NCI-H446 (cell line): ENCODE results near the gene PROC.

ENCODE experiments used
- DNase-seq, 2 experiments: peaks; one replicate each; lab custom pipeline; 2025; lab: John Stamatoyannopoulos, UW

The PROC gene

DNA sequence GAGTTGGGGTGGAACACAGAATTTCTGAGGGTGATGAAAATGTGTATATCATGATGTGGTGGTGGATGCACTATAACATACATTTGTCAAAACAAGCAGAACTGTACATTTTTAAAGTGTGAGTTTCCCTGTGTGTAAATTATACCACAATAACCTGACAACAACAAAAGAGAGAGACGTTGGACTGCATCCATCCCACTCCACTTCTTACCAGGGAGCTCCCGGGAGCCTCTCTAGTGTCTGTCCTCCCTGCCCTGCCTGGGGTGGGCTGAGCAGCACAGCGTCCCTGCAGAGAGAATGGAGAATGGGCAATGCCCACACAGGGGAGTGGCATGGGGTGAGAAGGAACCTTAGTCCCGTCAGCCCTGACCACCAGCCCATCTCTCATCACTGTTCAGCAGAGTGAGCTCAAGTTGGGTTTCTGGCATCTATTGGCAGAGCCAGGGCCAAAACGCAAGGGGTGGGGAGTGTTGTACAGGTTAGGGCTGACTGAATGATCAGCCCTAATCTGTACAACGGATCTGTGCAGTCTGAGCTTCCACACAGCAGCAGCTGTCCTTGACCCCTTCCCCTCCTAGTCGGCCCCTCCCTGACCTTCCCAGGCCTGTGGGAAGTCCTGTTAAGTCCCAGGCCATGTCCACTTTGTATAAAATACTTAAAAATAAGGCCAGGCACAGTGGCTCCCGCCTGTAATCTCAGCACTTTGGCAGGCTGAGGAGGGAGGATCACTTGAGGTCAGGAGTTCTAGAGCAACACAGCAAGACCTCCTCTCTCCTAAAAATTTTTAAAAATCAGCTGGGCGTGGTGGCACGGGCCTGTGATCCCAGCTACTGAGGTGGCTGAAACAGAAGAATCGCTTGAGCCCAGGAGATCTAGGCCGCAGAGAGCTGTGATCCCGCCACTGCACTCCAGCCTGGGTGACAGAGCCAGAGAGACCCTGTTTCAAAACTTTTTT, 3.3 kb upstream of the PROC start:
- no peak for DNase-seq

GRCh38 chr2:127415593-127416505, 2.4 kb upstream of the PROC start:
- DNase-seq, result no peak

- DNase-seq, result no peak
Observed at GRCh38 chr2:127416506-127417001, 1.7 kb upstream of the PROC start.

GRCh38 chr2:127417406-127417805, 821 bp upstream of the PROC start:
- no peak for DNase-seq

DNA sequence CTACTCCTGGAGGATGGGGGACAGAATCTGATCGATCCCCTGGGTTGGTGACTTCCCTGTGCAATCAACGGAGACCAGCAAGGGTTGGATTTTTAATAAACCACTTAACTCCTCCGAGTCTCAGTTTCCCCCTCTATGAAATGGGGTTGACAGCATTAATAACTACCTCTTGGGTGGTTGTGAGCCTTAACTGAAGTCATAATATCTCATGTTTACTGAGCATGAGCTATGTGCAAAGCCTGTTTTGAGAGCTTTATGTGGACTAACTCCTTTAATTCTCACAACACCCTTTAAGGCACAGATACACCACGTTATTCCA, 844 bp downstream of the PROC start:
- no peak for DNase-seq

GRCh38 chr2:127419448-127420038, 1.3 kb downstream of the PROC start:
- DNase-seq, result no peak

- no peak for DNase-seq
Observed at GRCh38 chr2:127420039-127420864, 2.0 kb downstream of the PROC start.

DNA sequence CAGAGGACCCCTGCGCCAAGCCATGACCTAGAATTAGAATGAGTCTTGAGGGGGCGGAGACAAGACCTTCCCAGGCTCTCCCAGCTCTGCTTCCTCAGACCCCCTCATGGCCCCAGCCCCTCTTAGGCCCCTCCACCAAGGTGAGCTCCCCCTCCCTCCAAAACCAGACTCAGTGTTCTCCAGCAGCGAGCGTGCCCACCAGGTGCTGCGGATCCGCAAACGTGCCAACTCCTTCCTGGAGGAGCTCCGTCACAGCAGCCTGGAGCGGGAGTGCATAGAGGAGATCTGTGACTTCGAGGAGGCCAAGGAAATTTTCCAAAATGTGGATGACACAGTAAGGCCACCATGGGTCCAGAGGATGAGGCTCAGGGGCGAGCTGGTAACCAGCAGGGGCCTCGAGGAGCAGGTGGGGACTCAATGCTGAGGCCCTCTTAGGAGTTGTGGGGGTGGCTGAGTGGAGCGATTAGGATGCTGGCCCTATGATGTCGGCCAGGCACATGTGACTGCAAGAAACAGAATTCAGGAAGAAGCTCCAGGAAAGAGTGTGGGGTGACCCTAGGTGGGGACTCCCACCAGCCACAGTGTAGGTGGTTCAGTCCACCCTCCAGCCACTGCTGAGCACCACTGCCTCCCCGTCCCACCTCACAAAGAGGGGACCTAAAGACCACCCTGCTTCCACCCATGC, 3.0 kb downstream of the PROC start:
- DNase-seq, result no peak

GRCh38 chr2:127421871-127422558, 3.8 kb downstream of the PROC start:
- no peak for DNase-seq

- DNase-seq, result no peak
Observed at GRCh38 chr2:127422559-127423477, 4.6 kb downstream of the PROC start.

DNA sequence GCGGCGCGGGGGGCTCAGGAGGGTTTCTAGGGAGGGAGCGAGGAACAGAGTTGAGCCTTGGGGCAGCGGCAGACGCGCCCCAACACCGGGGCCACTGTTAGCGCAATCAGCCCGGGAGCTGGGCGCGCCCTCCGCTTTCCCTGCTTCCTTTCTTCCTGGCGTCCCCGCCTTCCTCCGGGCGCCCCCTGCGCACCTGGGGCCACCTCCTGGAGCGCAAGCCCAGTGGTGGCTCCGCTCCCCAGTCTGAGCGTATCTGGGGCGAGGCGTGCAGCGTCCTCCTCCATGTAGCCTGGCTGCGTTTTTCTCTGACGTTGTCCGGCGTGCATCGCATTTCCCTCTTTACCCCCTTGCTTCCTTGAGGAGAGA, 5.2 kb downstream of the PROC start:
- DNase-seq, result no peak

GRCh38 chr2:127423880-127424279, 5.7 kb downstream of the PROC start:
- DNase-seq, result no peak

GRCh38 chr2:127424598-127425520, 6.6 kb downstream of the PROC start:
- no peak for DNase-seq

- no peak for DNase-seq
Observed at GRCh38 chr2:127425540-127426490, 7.6 kb downstream of the PROC start.

GRCh38 chr2:127426501-127427354, 8.5 kb downstream of the PROC start:
- no peak for DNase-seq
